KOPT-K1 (cell line): Measurements from ENCODE around the gene HS3ST2.

Source experiments
- H3K27ac ChIP-seq: fragments of 200-600 bp; sonication (generic); 2 replicates; pipeline ENCODE4 v1.5.1; 2016; ENCODE audit warnings: antibody characterized with exemption, mild to moderate bottlenecking, low read depth, low read length; ENCODE audit not compliant: poor library complexity, severe bottlenecking
- H3K36me3 ChIP-seq: fragments of 200-600 bp; sonication (generic); 2 replicates; pipeline ENCODE4 v1.5.1; 2017; ENCODE audit warnings: antibody characterized with exemption, mild to moderate bottlenecking, low read length, moderate library complexity; ENCODE audit not compliant: insufficient read depth
- H3K9me3 ChIP-seq: fragments of 200-600 bp; sonication (generic); 2 replicates; pipeline ENCODE4 v1.5.1; 2017; ENCODE audit warnings: antibody characterized with exemption, low read length, mild to moderate bottlenecking; ENCODE audit not compliant: insufficient read depth, poor library complexity, severe bottlenecking

The HS3ST2 gene

GRCh38 chr16:22948603-22949368 is 134.8 kb downstream of the HS3ST2 start:
- Histone ChIP-seq H3K27ac (no peak overlapping the region), H3K36me3 (no peaks in the 10 kb centered on the region), H3K9me3 (no peaks in the 10 kb centered on the region)

- Histone ChIP-seq H3K27ac (no peak overlapping the region), H3K36me3 (no peaks in the 10 kb centered on the region), H3K9me3 (peaks cover 5% of the 10 kb centered on the region)
Observed at GRCh38 chr16:22955461-22956070, 141.6 kb downstream of the HS3ST2 start.

- Histone ChIP-seq H3K27ac (no peak overlapping the region), H3K9me3 (peaks cover 5% of the 10 kb centered on the region), H3K36me3 (no peaks in the 10 kb centered on the region)
Observed at GRCh38 chr16:22961206-22961605, 147.2 kb downstream of the HS3ST2 start.

- no peaks in the 10 kb centered on the region for H3K36me3 ChIP-seq
- peaks cover 5% of the 10 kb centered on the region for H3K9me3 ChIP-seq
- H3K27ac ChIP-seq: no peak overlapping the region
Observed at GRCh38 chr16:22962905-22963304, 148.9 kb downstream of the HS3ST2 start.
